NB4 (cell line): ENCODE results near the gene IQCN.

ENCODE experiments used
- DNase-seq: peaks from one replicate; pipeline ENCODE4 v3.0.0; 2010; ENCODE audit warnings: low read depth
- H3K4me3 ChIP-seq: one replicate; pipeline ENCODE4 v1.5.1; 2011; ENCODE audit warnings: mild to moderate bottlenecking, low read depth, low read length, moderate library complexity
- CTCF ChIP-seq: IDR thresholded peaks from one replicate; pipeline ENCODE4 v1.5.1; 2012; ENCODE audit warnings: low read depth, low read length
- MAX ChIP-seq: IDR thresholded peaks from 2 replicates; pipeline ENCODE4 v1.6.1; 2011; ENCODE audit warnings: low read depth, low read length
- MYC ChIP-seq: IDR thresholded peaks from 2 replicates; pipeline ENCODE4 v1.6.1; 2011; ENCODE audit warnings: low read depth, low read length
- POLR2A ChIP-seq: IDR thresholded peaks from 2 replicates; pipeline ENCODE4 v1.6.1; 2011; ENCODE audit warnings: mild to moderate bottlenecking; ENCODE audit not compliant: insufficient read length; ENCODE audit errors: extremely low read depth

The IQCN gene

GRCh38 chr19:18266771-18267686 is 7.2 kb downstream of the IQCN start:
- DNase-seq = no peak
- H3K4me3 ChIP-seq = no peak overlapping the region
- TF ChIP-seq MYC = no peak
- TF ChIP-seq MAX = no peak
- TF ChIP-seq CTCF = no peak
- TF ChIP-seq POLR2A = no peak

- H3K4me3 ChIP-seq = no peak overlapping the region
- no peak for TF ChIP-seq MYC
- TF ChIP-seq POLR2A = no peak
- no peak for TF ChIP-seq CTCF
- TF ChIP-seq MAX = no peak
- no peak for DNase-seq
Measured at GRCh38 chr19:18265582-18265981, 8.7 kb downstream of the IQCN start.

GRCh38 chr19:18264971-18265540 is 9.2 kb downstream of the IQCN start:
- no peak for DNase-seq
- no peak for TF ChIP-seq MAX
- no peak for TF ChIP-seq MYC
- no peak for TF ChIP-seq POLR2A
- TF ChIP-seq CTCF = no peak
- no peak overlapping the region for H3K4me3 ChIP-seq

GRCh38 chr19:18264137-18264854 is 10.0 kb downstream of the IQCN start:
- TF ChIP-seq MYC (no peak), POLR2A (no peak), MAX (no peak), CTCF (no peak)
- H3K4me3 ChIP-seq = no peak overlapping the region
- DNase-seq = no peak

- TF ChIP-seq POLR2A = no peak
- H3K4me3 ChIP-seq = no peak overlapping the region
- DNase-seq = no peak
Measured at GRCh38 chr19:18263324-18264136, 10.7 kb downstream of the IQCN start.
